Mucosa of rectum (tissue), 2 donors: ENCODE measurements around the gene AADACL3.
"Not testable (repeated sequence)": the region's sequence is repeated elsewhere in the genome, so short reads cannot be mapped to it uniquely, and the experiment has no call there.

Experiments
- H3K27ac ChIP-seq, 2 donors: one replicate each; pipeline ENCODE4 v1.7.0; 2013; ENCODE audit warnings: inconsistent platforms in 2 of 2, low read depth in 2 of 2, low read length in 2 of 2
- H3K27me3 ChIP-seq, 2 donors: one replicate each; pipeline ENCODE4 v1.7.0; 2013; ENCODE audit warnings: low read length in 2 of 2; ENCODE audit not compliant: control insufficient read depth in 2 of 2, insufficient read depth in 2 of 2
- H3K36me3 ChIP-seq, 2 donors: one replicate each; pipeline ENCODE4 v1.7.0; 2013; ENCODE audit warnings: low read length in 2 of 2; ENCODE audit not compliant: control insufficient read depth in 2 of 2, insufficient read depth in 2 of 2
- H3K4me1 ChIP-seq, 2 donors: one replicate each; pipeline ENCODE4 v1.7.0; 2013; ENCODE audit warnings: low read length in 2 of 2, mild to moderate bottlenecking in 1 of 2; ENCODE audit not compliant: control insufficient read depth in 2 of 2, insufficient read depth in 2 of 2
- H3K4me3 ChIP-seq, 2 donors: one replicate each; pipeline ENCODE4 v1.7.0; 2013; ENCODE audit warnings: low read length in 2 of 2
- H3K9ac ChIP-seq, 2 donors: one replicate each; pipeline ENCODE4 v1.7.0; 2013; ENCODE audit warnings: low read length in 2 of 2, low read depth in 1 of 2, mild to moderate bottlenecking in 1 of 2
- H3K9me3 ChIP-seq, 2 donors: one replicate each; pipeline ENCODE4 v1.7.0; 2013; ENCODE audit warnings: low read length in 2 of 2; ENCODE audit not compliant: control insufficient read depth in 2 of 2
- donor health status: healthy.
- donor health status: Normal muscosa, but diverticular disease.

The AADACL3 gene

GRCh38 chr1:12715896-12716437 is at the start of gene AADACL3:
AADACL3 (plus strand) TSS chr1:12716110; CDS start chr1:12716177, 67 bp downstream.
- no peak within 1 kb of the TSS for H3K9ac ChIP-seq
- H3K4me1 ChIP-seq = no peaks in the 10 kb centered on the region
- H3K27me3 ChIP-seq = peaks cover 0 to 5% of the 10 kb centered on the region in 2 donors
- no peak within 1 kb of the TSS for H3K4me3 ChIP-seq
- H3K9me3 ChIP-seq = no peaks in the 10 kb centered on the region
- H3K27ac ChIP-seq = no peak within 1 kb of the TSS
- H3K36me3 ChIP-seq = no peaks in the 10 kb centered on the region

GRCh38 chr1:12666141-12666735 is 49.7 kb upstream of the AADACL3 start:
- Histone ChIP-seq H3K9me3 (no peaks in the 10 kb centered on the region), H3K4me1 (no peaks in the 10 kb centered on the region)

GRCh38 chr1:12669529-12670068 is 46.3 kb upstream of the AADACL3 start:
- Histone ChIP-seq H3K4me3 (no peak overlapping the region), H3K27ac (no peak overlapping the region), H3K9ac (no peak overlapping the region)

More at GRCh38 chr1:12666141-12666735, 49.7 kb upstream of the AADACL3 start:
- Histone ChIP-seq H3K27me3 (peaks cover 0 to under 1% of the 10 kb centered on the region in 2 donors), H3K9ac (no peak overlapping the region), H3K27ac (no peak overlapping the region), H3K36me3 (no peaks in the 10 kb centered on the region), H3K4me3 (no peak overlapping the region)

GRCh38 chr1:12674358-12674757 is 41.6 kb upstream of the AADACL3 start:
- Histone ChIP-seq H3K27ac (no peak overlapping the region), H3K9me3 (no peaks in the 10 kb centered on the region), H3K27me3 (peaks cover 0 to 9% of the 10 kb centered on the region in 2 donors), H3K36me3 (no peaks in the 10 kb centered on the region), H3K4me1 (no peaks in the 10 kb centered on the region), H3K4me3 (no peak overlapping the region), H3K9ac (no peak overlapping the region)

More at GRCh38 chr1:12669529-12670068, 46.3 kb upstream of the AADACL3 start:
- Histone ChIP-seq H3K4me1 (no peaks in the 10 kb centered on the region), H3K27me3 (peaks cover 0 to 6% of the 10 kb centered on the region in 2 donors), H3K9me3 (no peaks in the 10 kb centered on the region), H3K36me3 (no peaks in the 10 kb centered on the region)

- not testable (repeated sequence) for H3K9me3 ChIP-seq, H3K36me3 ChIP-seq, H3K27ac ChIP-seq, H3K9ac ChIP-seq, H3K4me3 ChIP-seq, H3K4me1 ChIP-seq, H3K27me3 ChIP-seq
These were observed 39.8 kb upstream of the AADACL3 start for GRCh38 chr1:12676122-12676521.

- Histone ChIP-seq H3K36me3 (no peaks in the 10 kb centered on the region), H3K27me3 (peaks cover 0 to 7% of the 10 kb centered on the region in 2 donors), H3K27ac (no peak overlapping the region), H3K4me1 (no peaks in the 10 kb centered on the region), H3K4me3 (no peak overlapping the region), H3K9ac (no peak overlapping the region), H3K9me3 (no peaks in the 10 kb centered on the region)
These were observed 38.3 kb upstream of the AADACL3 start for GRCh38 chr1:12677565-12677964.

GRCh38 chr1:12678350-12678749 is 37.6 kb upstream of the AADACL3 start:
- no peaks in the 10 kb centered on the region for H3K36me3 ChIP-seq
- no peaks in the 10 kb centered on the region for H3K9me3 ChIP-seq
- H3K27me3 ChIP-seq = peaks cover 0 to 7% of the 10 kb centered on the region in 2 donors
- H3K4me1 ChIP-seq = no peaks in the 10 kb centered on the region
- H3K27ac ChIP-seq = no peak overlapping the region
- no peak overlapping the region for H3K9ac ChIP-seq
- no peak overlapping the region for H3K4me3 ChIP-seq

- peaks cover 0 to 7% of the 10 kb centered on the region in 2 donors for H3K27me3 ChIP-seq
- no peaks in the 10 kb centered on the region for H3K4me1 ChIP-seq
- no peak overlapping the region for H3K9ac ChIP-seq
- H3K9me3 ChIP-seq = no peaks in the 10 kb centered on the region
- no peak overlapping the region for H3K4me3 ChIP-seq
- no peaks in the 10 kb centered on the region for H3K36me3 ChIP-seq
- no peak overlapping the region for H3K27ac ChIP-seq
These were observed 37.1 kb upstream of the AADACL3 start for GRCh38 chr1:12678820-12679219.

GRCh38 chr1:12690156-12690555 is 25.8 kb upstream of the AADACL3 start:
- Histone ChIP-seq H3K4me3 (no peak overlapping the region), H3K27me3 (no peaks in the 10 kb centered on the region), H3K27ac (no peak overlapping the region), H3K4me1 (no peaks in the 10 kb centered on the region), H3K36me3 (no peaks in the 10 kb centered on the region), H3K9ac (no peak overlapping the region), H3K9me3 (no peaks in the 10 kb centered on the region)

- H3K9ac ChIP-seq = no peak overlapping the region
- no peak overlapping the region for H3K4me3 ChIP-seq
- no peaks in the 10 kb centered on the region for H3K36me3 ChIP-seq
- H3K9me3 ChIP-seq = no peaks in the 10 kb centered on the region
- no peaks in the 10 kb centered on the region for H3K4me1 ChIP-seq
- no peaks in the 10 kb centered on the region for H3K27me3 ChIP-seq
- H3K27ac ChIP-seq = no peak overlapping the region
These were observed 22.7 kb upstream of the AADACL3 start for GRCh38 chr1:12692967-12693782.
